Body of pancreas (tissue), 4 donors: ENCODE measurements around the gene MSH2.

ENCODE experiments used
- POLR2A ChIP-seq, 3 donors: fragments of 450-650 bp; IDR thresholded peaks; one replicate each; pipeline ENCODE4 v1.6.1; 2016; ENCODE audit warnings: antibody characterized with exemption in 3 of 3, mild to moderate bottlenecking in 2 of 3
- TF ChIP-seq, protein P1 (sequence below), 7 experiments: fragments of 450-650 bp in 4 of 7; fragments of 200-600 bp in 3 of 7; sonication (generic) in 3 of 7; IDR thresholded peaks; one replicate each; pipeline ENCODE4 v1.5.1; 2016 to 2019; ENCODE audit warnings: antibody characterized with exemption in 7 of 7

DNA sequence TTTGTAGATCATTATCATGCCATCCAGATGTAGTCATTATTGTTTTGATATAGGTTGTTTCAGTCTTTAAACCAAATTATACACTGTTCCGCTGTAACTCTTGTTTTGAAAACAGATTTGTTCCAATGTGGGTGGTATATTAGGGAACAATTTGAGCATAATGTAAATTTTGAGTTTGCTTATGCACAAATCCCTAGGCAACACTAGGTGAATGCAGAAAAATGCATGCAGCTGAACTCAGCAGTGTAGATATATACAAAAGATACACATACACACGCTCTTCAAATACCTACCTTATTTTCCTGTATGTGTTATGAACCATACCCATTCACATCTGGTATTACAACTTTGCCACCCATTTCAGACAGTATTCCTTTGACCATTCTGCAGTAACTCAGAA is 35.8 kb downstream of the MSH2 start:
- TF ChIP-seq, protein P1, sequence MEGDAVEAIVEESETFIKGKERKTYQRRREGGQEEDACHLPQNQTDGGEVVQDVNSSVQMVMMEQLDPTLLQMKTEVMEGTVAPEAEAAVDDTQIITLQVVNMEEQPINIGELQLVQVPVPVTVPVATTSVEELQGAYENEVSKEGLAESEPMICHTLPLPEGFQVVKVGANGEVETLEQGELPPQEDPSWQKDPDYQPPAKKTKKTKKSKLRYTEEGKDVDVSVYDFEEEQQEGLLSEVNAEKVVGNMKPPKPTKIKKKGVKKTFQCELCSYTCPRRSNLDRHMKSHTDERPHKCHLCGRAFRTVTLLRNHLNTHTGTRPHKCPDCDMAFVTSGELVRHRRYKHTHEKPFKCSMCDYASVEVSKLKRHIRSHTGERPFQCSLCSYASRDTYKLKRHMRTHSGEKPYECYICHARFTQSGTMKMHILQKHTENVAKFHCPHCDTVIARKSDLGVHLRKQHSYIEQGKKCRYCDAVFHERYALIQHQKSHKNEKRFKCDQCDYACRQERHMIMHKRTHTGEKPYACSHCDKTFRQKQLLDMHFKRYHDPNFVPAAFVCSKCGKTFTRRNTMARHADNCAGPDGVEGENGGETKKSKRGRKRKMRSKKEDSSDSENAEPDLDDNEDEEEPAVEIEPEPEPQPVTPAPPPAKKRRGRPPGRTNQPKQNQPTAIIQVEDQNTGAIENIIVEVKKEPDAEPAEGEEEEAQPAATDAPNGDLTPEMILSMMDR (IDR thresholded peaks at IDR 0.05): no peak
- TF ChIP-seq POLR2A (IDR thresholded peaks at IDR 0.05): no peak
